K562 (cell line): ENCODE measurements around the gene ACRV1. TPM values are rescaled to one million over a fixed set of nuclear protein-coding genes. Genes with fewer than 3 reads are reported as not detected.

ENCODE experiments used
- ATAC-seq: fragments of 200-7000 bp; cut with Tn5 transposase; 3 replicates; pipeline ENCODE4 v1.9.1; 2020; ENCODE audit warnings: moderate library complexity
- BruUV-seq: library from RNA; stranded (reverse); fragments of 400-500 nt; replicated peaks from 2 replicates; lab custom pipeline; 2021; lab: Mats Ljungman, UMichigan
- CTCF ChIA-PET: fragments of 300-600 bp; formaldehyde crosslinking; extraction: SDS; loops from one replicate; lab custom pipeline; 2021; ENCODE audit warnings: low intra/inter-chr PET ratio; lab: Yijun Ruan, JAX
- POLR2A ChIA-PET: fragments of 300-600, 350-650 bp; sonication (Branson Sonifier 250); formaldehyde crosslinking; extraction: SDS; loops from one replicate; lab custom pipeline; 2021; ENCODE audit warnings: antibody characterized with exemption, inconsistent platforms; lab: Yijun Ruan, JAX
- DNase-seq, 4 experiments: peaks; one replicate each; pipeline versions ENCODE4 v3.0.0 to v3.0.0-alpha.2; 2011 to 2018; ENCODE audit warnings: low spot score in 3 of 4, mixed read lengths in 3 of 4; ENCODE audit errors: extremely low read depth in 1 of 4
- FAIRE-seq: peaks from 2 replicates; lab custom pipeline; 2011; peaks lifted over from hg19 to GRCh38; lab: Jason Lieb, UNC
- H2AFZ ChIP-seq: 2 replicates; pipeline ENCODE4 v1.6.0; 2011; ENCODE audit warnings: low read depth, low read length, control low read depth, inconsistent platforms
- H3K27ac ChIP-seq: fragments of 200-600 bp; 3 replicates; pipeline ENCODE4 v1.8.0; 2011; ENCODE audit warnings: low read depth, mild to moderate bottlenecking, control low read depth, inconsistent platforms, low read length, moderate library complexity, mixed read lengths; ENCODE audit errors: extremely low read depth
- H3K27me3 ChIP-seq, 2 experiments: fragments of 300-600 bp in 1 of 2; 2 replicates in 1 of 2; 3 replicates in 1 of 2; pipeline versions ENCODE4 v1.6.0 to v1.8.0; 2011; ENCODE audit warnings: inconsistent platforms in 2 of 2, low read length in 2 of 2, mild to moderate bottlenecking in 1 of 2, mixed read lengths in 1 of 2, moderate library complexity in 1 of 2; ENCODE audit not compliant: control insufficient read depth in 2 of 2, insufficient read depth in 2 of 2
- H3K36me3 ChIP-seq: fragments of 300-600 bp; 3 replicates; pipeline ENCODE4 v1.8.0; 2011; ENCODE audit warnings: mild to moderate bottlenecking, low read length, inconsistent platforms; ENCODE audit not compliant: control insufficient read depth, insufficient read depth
- H3K4me1 ChIP-seq, 2 experiments: fragments of 200-600 bp in 1 of 2; replicated peaks in 1 of 2; 2 replicates in 1 of 2; 3 replicates in 1 of 2; pipeline versions ENCODE4 v1.5.1 to v1.8.0; 2011; ENCODE audit warnings: inconsistent platforms in 2 of 2, low read length in 2 of 2, mild to moderate bottlenecking in 1 of 2, mixed read lengths in 1 of 2, moderate library complexity in 1 of 2; ENCODE audit not compliant: control insufficient read depth in 2 of 2, insufficient read depth in 2 of 2
- H3K4me2 ChIP-seq: 2 replicates; pipeline ENCODE4 v1.6.1; 2011; ENCODE audit warnings: low read length, control low read depth, inconsistent platforms, mixed read lengths; ENCODE audit not compliant: insufficient read depth
- H3K4me3 ChIP-seq: fragments of 200-600 bp; sonication (generic), shearing (Covaris generic); 2 replicates; pipeline ENCODE4 v1.5.1; 2016; ENCODE audit warnings: control low read depth, inconsistent platforms
- H3K79me2 ChIP-seq: fragments of 200-600 bp; 3 replicates; pipeline ENCODE4 v1.8.0; 2011; ENCODE audit warnings: low read length, inconsistent platforms; ENCODE audit not compliant: control insufficient read depth, insufficient read depth
- H3K9ac ChIP-seq, 2 experiments: 2 replicates each; pipeline versions ENCODE4 v1.6.0 to v1.6.1; 2011; ENCODE audit warnings: low read depth in 2 of 2, low read length in 2 of 2, control low read depth in 1 of 2, inconsistent platforms in 1 of 2, mild to moderate bottlenecking in 1 of 2, mixed read lengths in 1 of 2; ENCODE audit not compliant: insufficient read depth in 1 of 2
- H3K9me1 ChIP-seq: one replicate; pipeline ENCODE4 v1.6.0; 2011; ENCODE audit warnings: inconsistent platforms, mild to moderate bottlenecking, low read length, moderate library complexity; ENCODE audit not compliant: control insufficient read depth, insufficient read depth
- H3K9me3 ChIP-seq: replicated peaks from 2 replicates; pipeline ENCODE4 v1.5.1; 2011; ENCODE audit warnings: low read depth, low read length, inconsistent platforms; ENCODE audit not compliant: control insufficient read depth, insufficient read depth
- H4K20me1 ChIP-seq: replicated peaks from 2 replicates; pipeline ENCODE4 v1.6.1; 2011; ENCODE audit warnings: low read length, inconsistent platforms, mixed read lengths; ENCODE audit not compliant: control insufficient read depth, insufficient read depth
- ARID1B ChIP-seq: fragments of 450-650 bp; IDR thresholded peaks from 2 replicates; pipeline ENCODE4 v1.6.1; 2016; ENCODE audit warnings: antibody characterized with exemption, mild to moderate bottlenecking, inconsistent platforms
- CBX1 ChIP-seq: sonication (generic); IDR thresholded peaks from 2 replicates; pipeline ENCODE4 v1.6.1; 2016; ENCODE audit warnings: antibody characterized with exemption, low read depth, mild to moderate bottlenecking
- FOXJ2 ChIP-seq: fragments of 200-800 bp; sonication (Bioruptor generic); IDR thresholded peaks from 2 replicates; pipeline ENCODE4 v1.6.1; 2016; ENCODE audit warnings: missing genetic modification characterization, missing compliant biosample characterization
- HDAC3 ChIP-seq: fragments of 450-650 bp; IDR thresholded peaks from 2 replicates; pipeline ENCODE4 v1.6.1; 2018; ENCODE audit warnings: borderline replicate concordance, mild to moderate bottlenecking, moderate library complexity; ENCODE audit not compliant: partially characterized antibody
- JUN ChIP-seq, 2 experiments: sonication (generic) in 1 of 2; formaldehyde crosslinking in 1 of 2; IDR thresholded peaks; 2 replicates each; pipeline versions ENCODE4 v1.6.1 to v1.8.0; 2012 to 2022; ENCODE audit warnings: borderline replicate concordance in 2 of 2, mild to moderate bottlenecking in 2 of 2, improper control_type of control experiment in 1 of 2, low read depth in 1 of 2, low read length in 1 of 2, missing genetic modification reagents in 1 of 2
- JUNB ChIP-seq: fragments of 450-650 bp; formaldehyde crosslinking; conservative IDR thresholded peaks from 2 replicates; pipeline ENCODE4 v1.4.0; 2020; ENCODE audit warnings: mild to moderate bottlenecking
- KAT2B ChIP-seq: IDR thresholded peaks from one replicate; pipeline ENCODE4 v1.6.1; 2012; ENCODE audit warnings: low read depth, mild to moderate bottlenecking, control low read depth, inconsistent platforms, low read length, moderate library complexity
- MAZ ChIP-seq, 2 experiments: fragments of 450-650 bp in 1 of 2; sonication (generic) in 1 of 2; formaldehyde crosslinking; IDR thresholded peaks in 1 of 2; conservative IDR thresholded peaks in 1 of 2; 2 replicates each; pipeline versions ENCODE4 v1.4.0 to v1.5.0; 2020; ENCODE audit warnings: mild to moderate bottlenecking in 1 of 2, missing genetic modification reagents in 1 of 2
- PHF20 ChIP-seq: fragments of 450-650 bp; IDR thresholded peaks from 2 replicates; pipeline ENCODE4 v1.6.1; 2018; ENCODE audit not compliant: partially characterized antibody
- SMC3 ChIP-seq: conservative IDR thresholded peaks from 2 replicates; pipeline ENCODE4 v1.6.1; 2011; ENCODE audit warnings: low read depth, low read length, improper control_type of control experiment; ENCODE audit not compliant: insufficient read depth
- STAT5B ChIP-seq: fragments of 250-450 bp; sonication (Bioruptor Pico); IDR thresholded peaks from 2 replicates; pipeline ENCODE4 v1.8.0; 2021; ENCODE audit warnings: mild to moderate bottlenecking, inconsistent platforms
- TBP ChIP-seq: optimal IDR thresholded peaks from 2 replicates; pipeline ENCODE3; 2011; ENCODE audit warnings: low read depth, low read length, improper control_type of control experiment
- TFAP4 ChIP-seq: sonication (generic); formaldehyde crosslinking; IDR thresholded peaks from 2 replicates; pipeline ENCODE4 v1.8.0; 2022; ENCODE audit warnings: missing genetic modification reagents, mild to moderate bottlenecking, moderate library complexity, borderline replicate concordance
- U2AF1 ChIP-seq: fragments of 200-400 bp; formaldehyde crosslinking; optimal IDR thresholded peaks from 2 replicates; pipeline ENCODE3; 2017; ENCODE audit warnings: mild to moderate bottlenecking, low read depth, low read length, moderate library complexity
- ZNF174 ChIP-seq: fragments of 250-450 bp; sonication (Bioruptor Pico); IDR thresholded peaks from 2 replicates; pipeline ENCODE4 v1.4.0; 2020; ENCODE audit warnings: mild to moderate bottlenecking
- ZNF224 ChIP-seq: sonication (generic); formaldehyde crosslinking; IDR thresholded peaks from 2 replicates; pipeline ENCODE4 v1.8.0; 2022; ENCODE audit warnings: mild to moderate bottlenecking, missing genetic modification reagents
- WGBS: fragments of 100-300 bp; shearing (Covaris generic); methylation state at CpG from one replicate; pipeline ENCODE4 v1.1.6; 2016; ENCODE audit warnings: low coverage, mixed read lengths; ENCODE audit not compliant: insufficient coverage; ENCODE audit errors: missing lambda C conversion rate; 5-methylcytosine and 5-hydroxymethylcytosine counted together
- in situ Hi-C: fragments of 300-500 bp; cut with MboI; formaldehyde crosslinking; loops from 4 replicates; pipeline ENCODE4 v1.15.0; 2018; ENCODE audit warnings: inconsistent platforms, mixed read lengths
- intact Hi-C: fragments of 100-400 bp; cut with micrococcal nuclease; formaldehyde crosslinking; loops from 2 replicates; pipeline ENCODE4 v1.14.2; 2022
- polyA plus RNA-seq, 8 experiments: library from polyadenylated mRNA; depleted of rRNA in 4 of 8; stranded (reverse) in 5 of 8; unstranded in 3 of 8; fragments of >200 nt; fragmentation: Nextera tagmentation in 2 of 8; fragmentation: Illumina TruSeq in 1 of 8; extraction: Ambion mirVana in 2 of 8; extraction: Trizol in 1 of 8; gene quantifications; 2 replicates each; pipeline versions ENCODE4 v1.2.1 to v1.2.3, GENCODE V29; 2011 to 2014; ENCODE audit warnings: inconsistent platforms in 1 of 8, missing spikeins in 1 of 8
- total RNA-seq, 7 experiments: library from RNA; depleted of rRNA in 6 of 7; stranded (reverse); fragments of >200 nt in 6 of 7; fragmentation: Illumina TruSeq in 2 of 7; extraction: Trizol in 2 of 7; gene quantifications; 2 replicates each; pipeline versions ENCODE4 v1.2.1 to v1.2.3, GENCODE V29; 2011 to 2021; ENCODE audit warnings: low replicate concordance in 1 of 7

Gene ACRV1
- total and polyA plus RNA-seq, 9 of the 15 experiments (the other 6 are each of a cell fraction or from before 2014, with no cell fraction given) = 0.22 to 0.25 TPM; not detected in 7

- peaks cover 9 to 16% of the 10 kb centered on the region in 2 experiments; a peak in 4 of 5 replicates for H3K27me3 ChIP-seq
- no peaks in the 10 kb centered on the region for H3K4me1 ChIP-seq
- H3K4me2 ChIP-seq = no peak overlapping the region
- no peak for ATAC-seq
- no peak for DNase-seq
- TF ChIP-seq JUN (IDR thresholded peaks at IDR 0.05; ENCODE audit: borderline replicate concordance, low read depth, low read length) (no peak), JUN (CRISPR knock-in tag; IDR thresholded peaks at IDR 0.05; ENCODE audit: borderline replicate concordance) (no peak), CBX1 (no peak), ARID1B (no peak), STAT5B (no peak), U2AF1 (no peak), HDAC3 (no peak), SMC3 (no peak), TBP (no peak), PHF20 (no peak), MAZ (CRISPR knock-in tag; conservative IDR thresholded peaks at IDR 0.05 in 1 of 2, IDR thresholded peaks at IDR 0.05 in 1 of 2) (no peak), ZNF174 (CRISPR knock-in tag) (no peak), KAT2B (no peak), FOXJ2 (tag) (no peak), JUNB (no peak), ZNF224 (CRISPR knock-in tag) (no peak), TFAP4 (CRISPR knock-in tag) (no peak)
- no peak overlapping the region for H3K4me3 ChIP-seq
- CTCF ChIA-PET = no interaction called here
- no peak overlapping the region for H3K27ac ChIP-seq
- no peak overlapping the region for H3K9ac ChIP-seq
- H2AFZ ChIP-seq = no peak overlapping the region
- H4K20me1 ChIP-seq = no peaks in the 10 kb centered on the region
- POLR2A ChIA-PET = no interaction called here
- BruUV-seq = no TSS peak
- WGBS = 54% methylated on average over 8 of the region's 11 CpGs
- H3K9me3 ChIP-seq = no peaks in the 10 kb centered on the region
- no peaks in the 10 kb centered on the region for H3K36me3 ChIP-seq
- no peaks in the 10 kb centered on the region for H3K9me1 ChIP-seq
- intact Hi-C loops = no loop called here
- no peaks in the 10 kb centered on the region for H3K79me2 ChIP-seq
- in situ Hi-C loops = no loop called here
- no peak for FAIRE-seq
These were observed 7.4 kb upstream of the ACRV1 start for GRCh38 chr11:125688066-125688465.
